ENCODE measurements around the gene DCLRE1A.

DCLRE1A gene

DNA sequence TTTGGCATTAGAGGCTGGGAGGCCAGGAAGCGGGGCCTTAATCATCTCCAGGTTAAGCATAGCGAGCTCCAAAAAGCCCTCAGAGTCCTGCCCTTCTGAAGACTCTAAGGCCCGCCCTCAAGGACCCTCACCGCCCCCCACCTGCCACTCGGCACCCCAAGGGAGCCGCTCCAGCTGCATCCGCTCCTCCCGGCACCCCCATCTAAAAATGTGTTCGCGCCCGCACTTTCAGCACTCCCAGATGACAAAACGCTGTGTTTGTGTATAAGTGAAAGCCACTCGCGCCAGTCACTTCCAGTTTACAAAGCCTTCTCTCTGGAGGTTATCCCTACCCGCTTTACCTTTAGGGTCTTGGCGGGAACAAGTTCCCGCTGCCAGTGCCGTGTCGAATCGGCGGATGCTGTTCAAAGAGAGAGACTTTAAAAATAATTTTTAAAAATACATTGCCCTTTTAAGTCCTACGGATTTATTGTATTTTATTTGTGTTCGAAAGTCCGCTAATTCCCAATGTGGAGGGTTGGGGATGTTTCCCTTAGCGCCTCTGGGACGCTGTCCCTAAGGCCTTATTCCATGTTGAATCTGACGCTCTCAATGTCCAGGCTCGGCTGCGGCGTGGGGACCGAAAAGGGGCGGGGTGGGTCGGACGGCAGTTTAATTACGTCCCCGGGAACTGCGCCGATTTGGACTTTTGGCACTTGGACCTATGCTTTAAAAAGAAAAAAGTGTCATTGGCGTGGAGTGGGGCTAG, at the start of gene DCLRE1A, which contains the start of gene NHLRC2:
Gene DCLRE1A (minus strand): TSS at position 70 of the 748 bp plus-strand sequence. CDS start 900 bp downstream, outside the sequence.
Gene NHLRC2 (plus strand): TSS at position 649 of the 748 bp plus-strand sequence. CDS start 212 bp downstream, outside the sequence.
- FAIRE-seq, result no peak

DNA sequence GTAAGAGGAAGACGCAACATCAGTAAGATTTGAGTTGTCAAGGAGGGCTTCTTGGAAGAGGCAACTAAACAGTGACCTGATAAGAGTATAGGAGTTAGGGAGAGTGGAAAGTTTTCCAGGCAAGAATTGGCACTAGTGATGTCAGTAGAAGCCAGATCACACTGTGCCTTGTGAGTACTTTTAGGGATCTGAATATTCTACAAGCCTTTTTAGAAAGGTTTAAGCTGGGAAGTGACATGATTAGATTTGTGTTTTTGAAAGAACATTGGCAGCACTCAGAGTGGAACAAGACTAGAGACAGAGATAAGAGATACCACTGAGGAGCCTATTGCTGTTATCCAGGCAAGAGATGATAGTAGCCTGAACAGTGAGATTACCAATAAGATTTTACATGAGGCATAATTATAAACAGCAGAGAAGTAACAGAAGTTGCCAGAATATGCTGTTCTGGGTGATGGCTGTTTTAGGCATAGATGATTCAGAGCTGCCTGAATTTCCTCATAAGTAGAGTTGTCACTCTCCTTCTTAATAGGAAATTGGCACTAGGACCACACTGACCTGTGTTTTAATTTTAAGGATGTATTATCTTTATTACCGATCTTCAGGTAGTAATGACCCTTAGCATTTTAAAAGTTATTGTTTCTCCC, 46.2 kb upstream of the DCLRE1A start:
- FAIRE-seq, result no peak

DNA sequence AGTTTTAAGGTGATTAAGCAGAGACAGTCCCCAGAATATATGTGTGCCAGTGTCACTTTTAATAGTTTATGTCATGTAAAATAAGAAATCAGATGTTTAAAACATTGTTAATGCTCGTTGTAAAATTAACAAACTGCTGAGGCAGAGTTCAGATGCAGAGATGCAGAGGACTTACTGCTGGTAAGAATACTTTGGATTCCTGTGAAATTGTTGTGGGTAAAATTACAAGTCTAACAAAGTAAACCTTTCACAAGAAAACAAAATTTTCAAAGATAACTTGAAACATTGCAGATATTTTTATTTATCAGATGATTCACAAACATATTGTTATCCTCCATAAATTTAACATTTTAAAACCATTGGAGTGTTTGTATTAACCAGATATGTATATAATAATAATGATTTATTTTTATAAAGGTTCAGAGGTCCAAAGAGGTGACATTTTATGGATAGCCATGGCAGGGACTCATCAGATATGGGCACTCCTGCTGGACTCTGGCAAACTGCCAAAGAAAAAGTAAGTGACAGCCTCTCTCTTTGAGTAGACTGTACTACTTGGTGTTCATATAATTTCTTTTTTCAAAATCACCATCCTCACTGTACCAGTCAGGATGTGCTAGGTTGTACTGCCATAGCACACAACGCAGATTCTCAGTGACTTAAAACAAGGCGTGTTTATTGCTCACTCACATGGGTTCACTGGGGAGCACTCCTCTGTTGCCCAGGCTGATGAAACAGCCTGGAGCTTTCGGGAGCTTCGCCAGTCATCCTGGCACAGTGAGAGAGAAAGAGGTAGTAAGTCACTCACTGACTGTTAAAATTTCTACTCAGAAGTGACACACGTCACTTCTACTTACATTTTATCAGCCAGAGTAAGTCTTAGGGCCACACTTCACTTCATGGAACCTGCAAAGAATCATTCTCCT, 44.1 kb upstream of the DCLRE1A start:
- FAIRE-seq, result no peak

DNA sequence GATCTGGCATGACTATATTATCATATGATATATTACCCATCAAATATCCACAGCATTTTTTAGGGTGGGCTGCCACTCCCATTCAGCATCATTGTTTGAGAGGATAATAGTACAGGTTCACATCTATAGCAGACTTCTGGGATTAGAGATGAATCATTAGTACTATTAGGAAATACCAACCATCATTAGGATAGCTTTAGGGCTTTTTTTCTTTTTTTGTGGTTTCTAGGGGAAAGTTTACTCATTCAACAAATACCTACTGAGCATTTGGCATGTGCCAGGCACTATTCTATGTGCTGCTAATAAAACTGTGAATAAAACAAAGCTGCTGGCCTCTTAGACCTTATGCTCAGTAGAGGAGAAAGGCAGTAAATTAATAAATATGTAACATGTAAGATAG, 41.1 kb upstream of the DCLRE1A start:
- FAIRE-seq, result no peak

DNA sequence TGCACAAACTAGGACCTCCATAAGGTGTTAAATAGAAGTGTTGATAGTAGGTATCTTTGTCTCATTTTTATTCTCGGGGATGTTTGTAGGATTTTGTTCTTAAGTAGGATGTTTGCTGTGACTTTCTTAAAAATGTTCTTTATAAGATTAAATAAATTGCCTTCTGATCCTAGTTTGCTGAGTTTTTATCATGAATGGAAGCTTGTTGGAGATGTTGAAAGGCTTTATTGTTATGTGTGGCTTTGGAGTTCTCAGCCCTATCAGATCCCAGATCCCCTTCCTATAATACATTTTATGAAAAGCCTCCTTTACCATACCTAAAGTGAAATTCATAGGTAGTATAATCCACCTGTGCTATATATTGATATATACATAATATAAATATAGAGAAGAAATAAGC, 40.7 kb upstream of the DCLRE1A start:
- no peak for FAIRE-seq

DNA sequence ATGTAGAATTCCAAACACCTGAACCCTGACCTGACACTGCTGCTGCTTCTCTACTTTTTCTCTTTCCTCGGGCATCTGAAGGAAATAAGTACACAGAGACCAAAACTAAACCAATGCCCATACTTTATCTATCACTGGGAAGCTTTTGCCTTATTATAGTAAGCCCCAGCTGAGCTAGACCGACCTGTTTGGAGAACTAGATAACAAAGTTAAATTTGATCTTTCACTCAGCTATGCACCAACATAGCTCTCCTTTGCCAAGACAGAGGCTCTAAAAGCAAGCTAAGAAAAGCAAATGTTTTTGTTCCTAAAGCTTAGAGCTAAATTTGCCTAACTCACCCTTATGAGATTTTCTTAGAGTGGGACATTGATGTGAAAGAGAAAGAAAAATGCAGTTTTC, 39.7 kb upstream of the DCLRE1A start:
- FAIRE-seq, result no peak

DNA sequence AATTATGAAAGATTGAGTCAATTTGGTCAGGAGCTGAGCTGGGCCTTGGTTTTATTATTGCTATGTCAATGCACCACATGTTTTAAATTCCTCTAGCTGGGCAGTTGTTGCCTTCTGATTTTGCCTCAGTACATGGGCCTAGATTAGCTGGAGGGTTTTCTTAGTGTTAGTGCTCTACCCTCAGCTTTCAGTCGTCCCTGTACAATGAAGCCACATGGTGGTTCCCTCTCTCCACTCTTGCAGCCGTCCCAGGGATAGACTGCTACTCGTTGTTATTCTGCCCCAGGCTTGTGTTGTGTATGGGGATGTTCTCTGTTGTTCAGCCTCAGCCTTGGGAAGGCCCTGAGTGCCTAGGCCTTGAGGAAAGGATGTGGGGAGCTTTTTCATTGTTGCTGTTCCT, 37.6 kb upstream of the DCLRE1A start:
- FAIRE-seq, result no peak

DNA sequence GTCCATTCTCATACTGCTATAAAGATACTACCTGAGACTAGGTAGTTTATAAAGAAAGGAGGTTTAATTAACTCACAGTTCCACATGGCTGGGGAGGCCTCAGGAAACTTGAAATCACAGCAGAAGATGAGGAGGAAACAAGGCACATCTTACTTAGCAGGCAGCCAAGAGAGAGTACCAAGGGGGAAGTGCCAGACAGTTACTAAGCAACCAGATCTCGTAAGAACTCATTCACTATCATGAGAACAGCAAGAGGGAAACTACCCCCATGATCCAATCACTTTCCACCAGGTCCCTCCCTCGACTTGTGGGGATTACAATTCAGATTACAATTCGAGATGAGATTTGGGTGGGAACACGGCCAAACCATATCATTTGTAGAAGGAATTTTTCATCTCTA, 36.9 kb upstream of the DCLRE1A start:
- no peak for FAIRE-seq

DNA sequence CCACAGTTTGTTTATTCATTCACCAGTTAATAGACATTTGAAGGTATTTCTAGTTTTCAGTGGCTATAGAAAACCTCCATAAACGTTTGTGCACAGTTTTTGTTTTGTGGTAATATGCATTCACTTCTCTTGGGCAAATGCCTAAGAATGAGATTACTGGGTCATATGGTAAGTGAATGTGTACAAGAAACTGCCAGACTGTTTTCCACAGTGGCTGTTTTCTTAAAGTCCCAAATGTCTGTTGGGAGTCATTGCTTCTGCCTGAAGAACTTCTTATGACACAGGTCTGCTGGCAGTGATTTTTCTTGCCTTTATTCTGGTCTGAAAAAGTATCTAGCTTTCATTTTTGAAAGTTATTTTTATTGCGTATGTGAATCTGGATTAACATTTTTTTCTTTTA, 36.0 kb upstream of the DCLRE1A start:
- no peak for FAIRE-seq

DNA sequence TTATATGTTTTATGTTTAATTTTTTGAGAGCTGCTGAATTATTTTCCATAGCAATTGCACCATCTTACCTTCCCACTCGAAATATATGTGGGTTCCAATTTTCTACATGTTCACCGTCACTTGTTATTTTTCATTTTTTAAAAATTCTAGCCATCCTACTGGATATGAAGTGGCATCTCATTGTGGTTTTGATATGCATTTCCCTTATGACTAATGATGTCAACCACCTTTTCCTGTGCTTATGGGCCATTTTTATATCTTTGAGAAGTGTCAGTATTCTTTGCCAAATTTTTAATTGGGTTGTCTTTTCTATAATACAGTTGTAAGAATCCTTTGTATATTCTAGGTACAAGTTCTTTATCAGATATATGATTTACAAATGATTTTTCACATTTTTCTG, 28.4 kb upstream of the DCLRE1A start:
- FAIRE-seq, result no peak

DNA sequence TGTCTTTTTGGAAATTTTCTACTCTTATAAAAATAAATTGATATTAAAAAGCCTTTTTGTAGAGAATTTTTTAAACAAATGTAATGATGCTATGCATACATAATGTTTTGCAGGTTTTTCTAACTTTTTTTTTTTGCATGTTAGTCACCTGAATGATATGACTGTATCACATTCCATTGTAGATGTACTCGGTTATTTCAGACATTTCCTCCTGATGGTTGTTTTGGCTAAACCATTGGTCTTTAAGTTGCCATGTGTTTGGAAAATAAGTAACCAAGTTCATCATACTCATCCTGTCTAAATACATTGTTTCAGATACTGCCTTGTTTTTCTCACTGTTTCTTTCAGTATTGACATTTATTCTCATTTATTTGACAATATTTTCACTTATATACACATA, 26.4 kb upstream of the DCLRE1A start:
- FAIRE-seq, result no peak

DNA sequence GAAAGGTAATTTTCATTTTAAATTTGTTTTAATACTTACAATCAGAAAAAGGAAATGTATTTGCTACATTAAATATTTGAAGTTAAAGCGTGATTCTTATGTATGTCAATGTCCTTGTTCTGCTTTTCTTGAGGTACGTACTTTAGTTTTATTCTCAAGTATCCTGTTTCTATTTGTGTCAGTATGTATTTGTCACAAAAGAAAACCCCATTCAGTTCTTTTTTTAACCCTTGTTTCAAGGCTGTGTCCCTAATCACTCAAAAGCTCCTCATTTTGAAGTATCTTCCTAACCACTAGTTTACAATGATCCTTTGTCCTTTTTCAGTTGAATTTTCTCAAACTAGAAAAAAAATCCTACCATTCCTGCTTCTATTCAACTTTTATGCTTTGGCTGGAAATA, 25.8 kb upstream of the DCLRE1A start:
- no peak for FAIRE-seq

DNA sequence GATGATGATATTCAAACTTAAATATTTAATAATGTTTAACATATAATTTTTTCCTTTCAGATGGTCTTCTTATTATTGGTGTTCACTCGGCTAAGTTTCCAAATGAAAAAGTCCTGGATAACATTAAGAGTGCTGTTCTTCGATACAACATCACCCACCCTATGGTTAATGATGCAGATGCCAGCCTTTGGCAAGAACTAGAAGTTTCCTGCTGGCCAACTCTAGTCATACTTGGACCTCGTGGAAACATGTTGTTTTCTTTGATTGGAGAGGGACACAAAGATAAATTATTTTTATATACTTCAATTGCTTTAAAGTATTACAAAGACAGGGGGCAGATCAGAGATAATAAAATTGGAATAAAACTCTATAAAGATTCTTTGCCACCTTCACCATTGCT, 22.6 kb upstream of the DCLRE1A start:
- FAIRE-seq, result no peak

DNA sequence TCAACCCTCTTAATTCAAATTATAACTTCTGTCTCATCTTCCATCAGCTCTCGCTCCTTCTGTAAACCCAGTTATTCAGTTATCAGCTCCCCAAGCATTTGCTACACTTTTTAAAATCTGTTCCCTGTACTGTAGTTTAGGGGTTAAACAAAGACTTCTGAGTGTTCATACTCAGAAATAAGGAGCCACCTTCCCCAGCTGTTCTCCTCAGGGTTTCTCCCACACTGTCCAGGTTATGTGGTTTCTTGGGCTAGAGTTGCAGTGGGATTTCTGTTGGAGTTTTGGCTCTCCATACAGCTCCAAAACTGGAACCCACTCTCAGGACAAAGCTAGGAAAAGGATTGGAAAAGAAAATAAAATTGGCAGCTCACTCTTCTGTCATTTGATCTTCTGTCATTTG, 21.3 kb upstream of the DCLRE1A start:
- no peak for FAIRE-seq

DNA sequence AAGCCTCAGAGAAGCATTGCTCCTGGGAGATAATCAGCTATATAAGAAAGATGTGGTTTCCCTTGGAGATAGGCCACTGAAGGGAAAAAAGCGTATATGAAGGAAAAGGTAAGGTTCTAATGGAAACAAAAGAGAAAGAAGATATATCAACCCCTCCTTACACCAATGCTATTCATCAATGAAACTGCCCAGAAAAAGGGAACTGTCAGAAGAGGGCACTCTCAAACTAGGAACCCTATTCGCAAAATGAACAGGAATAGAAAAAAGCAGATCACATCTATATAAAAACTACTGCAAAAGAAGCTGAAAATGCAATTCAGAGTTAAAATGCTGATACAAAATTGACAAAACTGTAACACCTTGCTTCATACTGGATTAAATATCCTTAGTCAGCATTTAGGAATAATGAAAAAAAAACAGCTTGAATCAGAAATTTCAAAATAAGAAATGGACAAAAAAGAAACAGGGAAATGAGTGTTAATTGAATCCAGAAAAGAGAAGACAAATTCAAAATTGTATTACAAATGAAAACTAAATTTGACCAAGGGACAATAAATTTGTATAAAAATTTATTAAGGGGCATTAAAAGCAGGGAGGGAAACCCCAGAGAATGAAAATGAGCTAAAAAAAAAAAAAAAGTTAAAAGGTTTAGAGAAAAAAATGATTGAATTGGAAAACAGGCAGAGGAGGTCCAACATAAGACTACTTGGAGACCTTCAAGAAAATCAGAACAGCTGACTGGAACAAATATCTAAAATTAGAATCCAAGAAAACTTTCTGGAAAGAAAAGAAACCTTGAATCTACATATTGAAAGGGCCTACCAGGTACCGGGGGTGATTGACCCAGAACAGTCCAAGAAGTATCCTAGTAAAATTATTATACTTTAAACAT, 18.5 kb upstream of the DCLRE1A start:
- no peak for FAIRE-seq

DNA sequence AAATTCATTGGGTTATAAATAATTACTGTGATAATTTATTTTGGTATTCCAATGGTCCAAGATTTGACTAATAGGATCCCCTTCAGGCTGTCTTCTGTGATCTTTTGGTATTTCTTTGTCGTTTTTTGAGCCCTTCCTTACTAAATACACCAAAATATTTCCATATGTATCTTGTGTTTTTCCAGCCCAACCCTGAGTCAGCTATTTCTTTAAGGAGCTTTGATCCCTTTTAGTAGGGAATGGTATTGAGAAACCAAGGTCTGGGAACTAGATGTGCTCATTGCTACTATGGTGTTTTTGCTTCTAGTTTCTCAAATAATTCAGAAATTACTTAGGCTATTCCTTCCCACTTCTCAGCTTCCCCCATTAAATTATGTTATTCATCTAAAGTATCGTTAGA, 15.9 kb upstream of the DCLRE1A start:
- FAIRE-seq, result no peak

DNA sequence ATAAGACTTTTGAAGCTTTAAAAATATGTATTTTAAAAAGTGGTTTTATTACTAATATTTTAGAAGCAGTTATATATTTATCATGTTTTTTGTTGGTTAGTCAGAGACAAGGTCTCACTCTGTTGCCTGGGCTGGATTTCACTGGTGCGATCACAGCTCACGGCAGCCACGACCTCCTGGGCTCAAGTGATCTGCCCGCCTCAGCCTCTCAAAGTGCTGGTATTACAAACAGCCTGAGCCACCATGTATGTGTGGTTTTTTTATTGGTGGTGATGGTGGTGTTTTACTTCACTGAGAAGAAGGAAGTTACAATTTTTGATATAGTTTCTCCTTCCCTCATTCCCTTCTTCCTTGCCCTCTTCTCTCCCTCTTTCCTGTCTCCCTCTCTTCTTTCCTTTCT, 14.0 kb upstream of the DCLRE1A start:
- no peak for FAIRE-seq

DNA sequence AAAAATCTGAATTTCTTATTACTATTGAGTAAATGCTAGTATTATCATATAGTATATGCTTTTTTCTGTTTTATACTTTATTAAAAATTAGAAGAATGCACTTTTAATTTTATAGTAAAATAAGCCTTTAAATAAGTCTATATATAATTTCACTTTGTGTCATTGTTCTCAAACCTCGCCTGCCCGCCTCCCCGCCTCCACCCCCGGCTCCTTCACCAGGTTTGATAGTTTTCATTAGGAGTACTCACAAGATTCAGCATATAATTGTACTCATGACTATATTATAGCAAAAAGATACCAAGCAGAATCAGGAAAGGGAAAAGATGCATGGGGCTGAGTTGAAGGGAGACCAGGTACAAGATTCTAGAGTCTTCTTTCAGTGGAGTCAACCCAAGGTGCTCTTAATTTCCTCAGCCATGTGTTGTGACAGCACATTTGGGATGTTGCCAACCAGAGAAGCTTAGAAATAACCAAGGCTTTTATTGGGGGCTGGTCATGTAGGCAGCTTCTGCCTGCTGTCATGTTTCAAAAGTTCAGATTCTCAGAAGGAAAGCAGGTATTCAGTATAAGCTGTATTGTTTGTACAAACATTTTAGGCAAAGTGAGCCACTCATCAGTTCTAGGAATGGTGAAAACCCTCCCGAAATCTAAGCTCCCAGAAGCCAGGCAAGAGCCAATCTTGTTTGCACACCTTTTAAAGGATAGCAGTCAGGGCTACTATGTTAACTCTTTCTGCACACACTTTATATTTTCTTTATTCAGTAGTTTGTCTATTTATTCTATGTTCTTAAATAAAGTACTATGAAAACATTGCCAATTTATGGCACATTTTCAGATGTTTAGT, 12.9 kb upstream of the DCLRE1A start:
- FAIRE-seq, result no peak

DNA sequence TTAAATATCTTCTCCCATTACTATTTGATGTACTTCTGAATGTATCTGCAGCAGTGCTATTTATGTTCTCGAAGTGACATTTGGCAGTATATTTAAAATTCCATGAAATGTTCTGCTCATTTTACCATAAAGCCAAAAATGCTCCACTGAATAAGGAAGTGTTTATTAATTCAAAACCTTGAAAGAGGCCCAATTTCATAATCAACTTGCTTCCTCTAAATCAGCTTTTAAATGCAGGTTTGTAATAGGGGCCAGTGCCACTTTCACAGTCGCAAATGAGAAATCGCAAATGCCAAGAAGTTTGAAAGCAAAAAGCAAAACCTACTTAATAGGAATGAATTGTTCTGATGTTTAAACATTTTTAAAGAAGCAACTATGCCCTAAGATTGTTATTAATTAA, 12.0 kb upstream of the DCLRE1A start:
- FAIRE-seq, result no peak

DNA sequence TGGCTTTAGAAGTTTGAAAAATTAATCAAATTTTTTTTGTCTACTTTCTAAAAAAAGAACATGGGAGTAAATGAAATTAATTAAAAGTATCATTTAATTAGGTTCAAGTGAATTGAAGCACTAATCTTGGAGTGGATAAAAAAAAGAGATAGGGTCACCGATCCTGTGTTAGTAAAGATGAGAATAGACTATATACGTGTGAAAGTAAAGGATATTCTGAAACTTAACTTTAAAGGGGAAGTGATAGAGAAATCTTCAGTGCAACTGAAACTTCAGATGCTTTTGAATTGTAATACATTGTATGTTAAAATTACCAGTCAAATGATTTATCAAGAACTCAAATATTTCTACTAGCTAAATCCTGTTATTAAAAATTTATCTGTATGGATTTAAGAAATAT, 5.4 kb upstream of the DCLRE1A start:
- no peak for FAIRE-seq

DNA sequence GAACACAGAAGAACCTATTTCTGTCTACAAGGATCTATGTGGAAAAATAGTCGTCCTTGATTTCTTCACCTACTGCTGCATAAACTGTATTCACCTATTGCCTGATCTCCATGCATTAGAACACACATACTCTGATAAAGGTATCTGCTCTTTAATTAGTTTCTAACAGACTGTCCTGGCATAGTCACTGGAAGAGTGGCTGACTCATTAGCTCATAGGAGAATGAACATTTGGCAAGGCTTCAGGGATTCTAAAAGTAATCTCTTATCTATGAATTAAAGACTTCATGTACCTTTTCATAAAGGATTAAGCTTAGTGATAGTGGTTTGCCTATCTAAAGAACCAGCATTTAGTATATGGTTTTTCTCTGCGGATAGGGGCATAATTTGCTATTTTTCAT, 4.7 kb upstream of the DCLRE1A start:
- no peak for FAIRE-seq

DNA sequence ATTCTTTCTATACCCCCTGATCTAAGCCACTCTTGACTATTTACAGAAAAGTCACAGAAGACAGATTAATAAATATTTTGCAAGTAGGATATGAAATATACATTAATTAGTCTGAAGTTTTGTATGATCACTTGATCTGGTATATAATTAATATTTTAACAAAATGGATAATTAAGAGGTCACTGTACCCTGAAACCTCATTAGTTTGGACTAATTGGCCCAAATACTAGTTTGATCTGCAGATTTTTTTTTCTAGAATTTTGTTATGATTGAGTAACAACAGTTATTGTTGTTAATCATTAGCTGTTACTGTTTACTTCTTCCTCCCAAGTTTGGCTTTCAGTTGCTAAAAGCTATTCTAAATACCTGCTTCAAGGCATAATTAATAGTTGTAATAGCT, 3.3 kb upstream of the DCLRE1A start:
- no peak for FAIRE-seq

All from TTC549 (cell line).